Daoy (cell line): ENCODE results near the gene LRRIQ4. TPM values are rescaled to one million over a fixed set of nuclear protein-coding genes. Genes with fewer than 3 reads are reported as not detected.

Experiments used
- DNase-seq: peaks from one replicate; pipeline ENCODE4 v3.0.0-alpha.2; 2015; ENCODE audit warnings: low read depth
- total RNA-seq: library from RNA; depleted of rRNA; stranded (reverse); fragments of >200 nt; shearing (Covaris generic); gene quantifications from 2 replicates; pipeline ENCODE4 v1.2.3, GENCODE V29; 2014; rRNA removed

The LRRIQ4 gene
- total RNA-seq, 1 experiment from 2014 or later: not detected

- no peak for DNase-seq
Observed at GRCh38 chr3:169855514-169855913, 42.8 kb downstream of the LRRIQ4 start.

- no peak for DNase-seq
Observed at GRCh38 chr3:169857811-169858210, 45.1 kb downstream of the LRRIQ4 start.

- no peak for DNase-seq
Observed at GRCh38 chr3:169861871-169862270, 49.2 kb downstream of the LRRIQ4 start.

- peak; percentile 81 for DNase-seq
Observed at GRCh38 chr3:169863458-169863899, 50.8 kb downstream of the LRRIQ4 start.

GRCh38 chr3:169864270-169864669 is 51.6 kb downstream of the LRRIQ4 start:
- no peak for DNase-seq

- no peak for DNase-seq
Observed at GRCh38 chr3:169865176-169865767, 52.6 kb downstream of the LRRIQ4 start.

GRCh38 chr3:169867584-169868210 is 55.0 kb downstream of the LRRIQ4 start:
- no peak for DNase-seq

GRCh38 chr3:169868369-169868768 is 55.7 kb downstream of the LRRIQ4 start:
- no peak for DNase-seq

- DNase-seq: no peak
Observed at GRCh38 chr3:169869484-169870220, 57.0 kb downstream of the LRRIQ4 start, which contains the start of gene LRRC31. Gene LRRC31 (minus strand): TSS chr3:169869935. CDS start chr3:169869807, 128 bp downstream.

- DNase-seq: no peak
Observed at GRCh38 chr3:169871129-169871886, 58.6 kb downstream of the LRRIQ4 start.

- DNase-seq: no peak
Observed at GRCh38 chr3:169879013-169879557, 66.4 kb downstream of the LRRIQ4 start.

GRCh38 chr3:169879845-169880575 is 67.3 kb downstream of the LRRIQ4 start:
- DNase-seq: no peak

- no peak for DNase-seq
Observed at GRCh38 chr3:169880576-169881250, 68.0 kb downstream of the LRRIQ4 start.

- no peak for DNase-seq
Observed at GRCh38 chr3:169886671-169887070, 74.0 kb downstream of the LRRIQ4 start.

Other genes starting within 250 kb of the LRRIQ4 start
- 7.4 and 10.0 TPM in 2 replicates for gene MECOM, start 149.2 kb upstream of the LRRIQ4 start, total RNA-seq
- gene TERC, start 47.8 kb upstream of the LRRIQ4 start, total RNA-seq: 101 and 159 TPM in 2 replicates
- gene ACTRT3, start 43.3 kb upstream of the LRRIQ4 start, total RNA-seq: not detected in 2 replicates
- gene MYNN, start 39.5 kb upstream of the LRRIQ4 start, total RNA-seq: 12.9 and 14.7 TPM in 2 replicates
- gene LRRC34, start within 50 bp of the LRRIQ4 start, total RNA-seq: 5.6 and 9.2 TPM in 2 replicates
- not detected in 2 replicates for gene LRRC31, start 57.1 kb downstream of the LRRIQ4 start, total RNA-seq
- not detected in 2 replicates for gene SAMD7, start 98.7 kb downstream of the LRRIQ4 start, total RNA-seq
- 11.0 and 26.2 TPM in 2 replicates for gene SEC62, start 153.9 kb downstream of the LRRIQ4 start, total RNA-seq
- gene GPR160, start 225.1 kb downstream of the LRRIQ4 start, total RNA-seq: 5.8 and 6.3 TPM in 2 replicates